ENCODE results near the gene CDCA8. TPM values are rescaled to one million over a fixed set of nuclear protein-coding genes. Genes with fewer than 3 reads are reported as not detected.
"Not testable (repeated sequence)": the region's sequence is repeated elsewhere in the genome, so short reads cannot be mapped to it uniquely, and the experiment has no call there.

Gene CDCA8
- total RNA-seq, 2 donors from 2014 or later, result 7.9 to 10.2 TPM

DNA sequence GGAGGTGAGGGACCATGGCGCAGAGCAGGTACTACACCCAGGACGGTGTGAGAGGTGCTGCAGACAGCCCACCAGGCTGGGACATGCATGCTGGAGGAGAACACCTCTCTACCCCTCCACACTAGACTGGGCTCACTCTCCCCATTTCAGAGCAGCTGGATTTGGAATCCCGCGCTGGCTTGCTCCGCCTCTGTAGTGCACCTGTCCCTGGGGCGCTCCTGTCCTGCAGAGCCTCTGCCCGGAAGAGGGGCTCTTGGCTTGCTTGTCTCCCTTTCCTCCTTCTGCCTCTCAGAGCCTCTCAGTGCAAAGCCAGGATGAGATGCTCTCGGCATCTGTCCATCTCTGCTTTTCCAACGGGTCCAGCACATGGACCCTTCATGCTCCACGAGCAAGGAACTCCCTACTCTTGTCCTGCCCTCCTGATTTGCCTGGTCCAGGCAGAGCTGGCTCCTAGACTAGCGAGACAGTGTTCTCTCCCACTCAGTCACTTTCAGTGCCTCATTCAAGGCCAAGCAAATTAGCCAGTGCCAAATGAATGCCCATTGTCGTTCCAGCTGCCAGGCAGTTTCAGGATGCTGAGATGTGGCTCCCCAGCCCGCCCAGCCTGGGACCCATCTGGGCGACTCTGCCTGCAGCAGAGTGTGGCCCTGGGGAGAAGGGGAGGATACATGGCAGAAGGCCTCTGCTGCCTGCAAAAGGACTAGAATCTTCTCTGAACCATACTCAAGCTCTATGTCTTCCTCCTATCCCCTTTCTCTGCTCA lies 33.7 kb downstream of the CDCA8 start:
- no peak for ATAC-seq
- no peak for DNase-seq
- intact Hi-C loops (cut with DNase I, micrococcal nuclease), result no loop called here

DNA sequence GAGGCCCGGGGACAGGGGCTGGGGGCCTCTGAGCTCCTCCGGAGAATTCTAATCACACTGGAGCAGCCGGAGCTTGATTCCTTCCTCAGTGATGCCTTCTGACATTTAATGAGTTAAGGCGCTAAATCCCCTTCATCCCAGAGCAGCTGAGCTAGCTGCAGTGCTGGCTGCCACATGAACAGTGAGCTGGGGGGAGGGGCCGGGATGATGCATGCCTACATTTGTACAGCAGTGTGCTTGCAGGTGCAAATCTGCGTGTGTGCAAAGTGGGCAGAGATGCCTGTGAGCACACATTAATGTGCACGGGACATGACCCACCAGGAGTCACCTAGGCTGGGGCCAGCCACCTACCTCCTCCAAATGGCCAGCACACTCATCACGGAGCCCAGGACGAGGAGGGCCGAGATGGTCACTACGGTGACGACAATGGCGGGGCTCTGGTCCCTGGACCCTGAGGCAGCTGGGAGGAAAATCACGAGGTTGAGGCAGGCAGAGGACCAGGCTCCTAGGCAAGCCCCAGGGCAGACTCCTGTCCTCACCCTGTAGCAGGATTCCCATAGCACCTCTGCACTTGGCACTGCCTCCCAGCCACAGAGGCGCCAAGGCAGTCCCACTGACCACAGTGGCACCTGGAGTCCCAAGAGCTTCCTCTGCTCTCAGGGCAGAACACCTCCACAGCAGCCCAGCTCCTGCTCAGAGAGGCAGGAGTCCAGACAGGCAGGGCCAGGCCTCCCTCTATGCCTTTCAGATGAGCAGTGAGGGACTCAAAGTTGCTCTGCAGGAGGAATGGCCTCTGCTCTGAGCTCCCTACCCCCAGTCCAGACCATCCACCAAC lies 34.7 kb downstream of the CDCA8 start:
- intact Hi-C loops (cut with DNase I, micrococcal nuclease), result no loop called here
- ATAC-seq (no peak), DNase-seq (no peak)

DNA sequence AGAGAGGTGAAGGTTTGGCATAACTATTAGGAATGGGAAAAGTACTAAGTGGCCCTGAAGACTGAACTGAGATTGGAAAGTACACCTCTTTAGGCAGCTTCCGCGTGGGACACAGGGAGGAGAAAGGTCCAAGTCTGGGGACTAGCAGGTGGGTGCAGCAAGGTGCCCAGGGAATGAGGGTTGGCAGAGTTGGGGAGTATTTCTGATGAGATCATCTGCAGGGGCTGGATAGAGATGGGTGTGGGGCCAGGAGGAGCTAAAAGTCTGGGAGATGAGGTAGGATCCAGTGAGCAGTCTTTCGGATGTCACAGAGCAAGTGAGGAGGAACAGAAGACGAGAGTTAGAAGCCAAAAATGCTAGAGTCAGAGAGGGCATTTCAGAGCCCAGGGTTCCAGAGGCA lies 36.1 kb downstream of the CDCA8 start:
- intact Hi-C loops (cut with DNase I, micrococcal nuclease), result no loop called here
- ATAC-seq (no peak), DNase-seq (no peak)

DNA sequence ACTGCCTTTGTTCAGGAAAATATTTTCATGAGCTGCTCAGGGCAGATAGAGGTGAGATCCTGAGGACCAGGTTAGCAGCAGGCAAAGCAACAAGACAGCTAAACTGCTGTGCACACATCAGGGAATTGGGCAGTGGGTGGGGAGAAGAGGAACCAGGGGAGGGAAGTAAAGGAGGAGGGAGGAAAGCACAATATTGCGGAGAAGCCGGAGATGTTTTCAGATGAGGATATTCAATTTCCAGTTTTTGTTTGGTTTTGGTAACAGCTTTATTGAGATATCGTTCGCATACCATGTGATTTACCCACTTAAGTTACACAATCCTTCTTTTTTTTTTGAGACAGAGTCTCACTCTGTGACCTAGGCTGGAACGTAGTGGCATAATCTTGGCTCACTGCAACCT lies 38.1 kb downstream of the CDCA8 start:
- DNase-seq (no peak), ATAC-seq (no peak)
- intact Hi-C loops (cut with DNase I, micrococcal nuclease), result no loop called here

DNA sequence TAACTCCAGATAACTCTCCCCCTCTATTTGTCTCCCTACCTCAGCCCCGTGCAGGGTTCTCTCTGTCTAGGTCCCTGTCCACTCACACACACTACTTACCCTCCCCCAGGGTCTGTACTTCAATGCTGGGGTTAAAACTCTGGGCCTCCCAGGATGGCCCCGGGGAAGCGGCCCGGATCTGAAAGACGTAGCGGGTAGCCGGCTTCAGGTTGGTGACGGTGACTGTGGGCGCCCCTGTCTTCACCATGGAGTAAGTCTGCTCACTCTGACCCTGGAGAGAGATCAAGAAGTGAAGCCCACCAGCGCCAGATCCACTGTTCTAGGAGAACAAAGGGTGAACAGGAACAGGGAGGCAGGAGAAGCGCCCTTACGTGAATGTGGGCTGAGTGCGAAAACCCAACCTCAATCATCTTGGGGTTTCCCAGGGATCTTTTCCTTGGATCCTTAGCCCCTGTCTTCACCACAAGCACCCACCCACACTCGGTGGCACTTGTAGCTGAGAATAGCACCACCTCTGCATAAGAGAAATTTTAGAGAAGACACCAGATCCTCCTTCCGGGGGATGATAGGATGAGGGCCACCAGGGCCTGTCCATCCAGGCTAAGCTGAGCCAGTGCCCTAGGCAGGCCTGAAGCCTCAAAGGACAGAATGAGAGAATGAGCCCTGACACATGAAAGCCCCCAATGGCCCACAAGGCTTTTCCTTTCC lies 39.1 kb downstream of the CDCA8 start:
- DNase-seq (no peak), ATAC-seq (no peak)
- intact Hi-C loops (cut with DNase I, micrococcal nuclease), result no loop called here

DNA sequence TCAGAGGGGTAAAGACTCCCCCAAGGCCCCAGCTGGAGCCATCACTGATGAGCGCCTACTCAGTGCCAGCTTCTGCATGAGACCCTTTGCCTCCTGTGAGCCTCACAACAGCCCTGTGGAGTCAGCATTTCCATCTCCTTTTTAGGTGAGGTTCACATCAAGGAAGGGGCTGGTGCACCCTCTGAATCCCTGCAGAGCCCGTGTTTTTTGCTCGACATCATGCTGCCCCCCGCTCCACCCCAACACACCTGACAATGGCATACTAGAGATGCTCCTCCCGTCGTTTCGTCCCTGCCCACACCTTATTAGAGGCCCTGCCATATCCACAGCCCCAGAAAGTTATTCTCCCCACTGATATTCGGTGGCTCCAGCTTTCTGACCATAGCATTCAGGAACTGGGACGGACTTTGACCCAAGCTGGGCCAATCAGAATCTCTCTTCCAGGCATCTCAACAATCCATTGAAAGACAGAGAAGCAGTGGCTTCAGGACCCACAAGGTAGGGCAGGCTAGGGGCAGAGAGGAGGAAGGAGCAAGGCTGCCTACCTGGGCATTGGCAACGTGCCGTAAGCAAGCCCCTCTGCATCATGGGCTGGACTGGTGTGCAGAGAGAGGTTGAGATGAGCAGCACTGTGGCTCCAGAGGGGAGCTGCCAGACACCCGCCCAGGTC lies 39.9 kb downstream of the CDCA8 start:
- intact Hi-C loops (cut with DNase I, micrococcal nuclease), result no loop called here
- peak; percentile 70 for ATAC-seq
- DNase-seq, result peak; percentile 49 to 68

DNA sequence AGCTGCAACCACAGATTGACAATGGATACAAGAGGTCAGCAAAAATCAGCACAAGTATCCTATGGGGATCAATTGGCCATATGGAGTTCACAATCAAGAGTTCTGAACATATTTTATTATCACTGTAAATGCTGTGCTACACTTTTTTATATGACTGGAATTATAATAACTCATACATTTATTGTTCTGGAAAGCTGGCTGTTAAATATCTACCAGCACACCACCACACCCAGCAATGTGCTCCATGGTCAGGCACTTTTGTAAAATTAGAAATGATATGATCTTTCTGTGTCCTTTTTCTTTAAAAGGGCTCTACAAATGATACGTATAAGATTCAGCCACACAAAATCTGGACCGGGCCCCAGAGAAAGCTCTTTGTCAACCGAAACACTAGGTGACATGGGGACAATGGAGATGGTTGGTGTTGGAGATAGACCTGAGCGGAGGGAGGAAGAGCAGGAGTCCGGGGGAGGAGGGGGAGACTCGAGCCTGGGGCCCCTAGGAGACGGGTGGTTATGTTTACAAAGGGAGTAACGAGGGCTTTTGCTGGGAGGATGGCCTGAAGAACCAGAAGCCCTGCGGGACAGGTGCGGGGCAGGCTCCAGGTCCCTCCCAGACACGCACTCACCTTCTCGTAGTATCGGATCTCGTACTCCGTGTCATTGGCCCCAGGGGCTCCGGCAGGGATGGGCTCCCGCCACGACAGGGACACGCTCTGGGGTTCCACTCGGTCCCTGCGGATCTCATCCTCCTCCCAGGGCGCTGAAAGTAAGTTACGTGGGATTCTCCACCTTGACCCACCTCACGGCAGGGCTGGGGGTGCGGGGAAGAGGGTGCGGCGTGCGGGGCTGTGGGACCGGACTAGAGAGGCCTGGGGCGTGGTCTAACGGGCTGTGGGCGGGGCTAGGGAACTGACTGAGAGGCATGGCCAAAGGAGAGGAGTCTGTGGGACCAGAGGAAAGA lies 42.6 kb downstream of the CDCA8 start:
- DNase-seq (peak; percentile 89 to 93), ATAC-seq (peak; percentile 77)
- intact Hi-C loops (cut with DNase I, micrococcal nuclease), result no loop called here

DNA sequence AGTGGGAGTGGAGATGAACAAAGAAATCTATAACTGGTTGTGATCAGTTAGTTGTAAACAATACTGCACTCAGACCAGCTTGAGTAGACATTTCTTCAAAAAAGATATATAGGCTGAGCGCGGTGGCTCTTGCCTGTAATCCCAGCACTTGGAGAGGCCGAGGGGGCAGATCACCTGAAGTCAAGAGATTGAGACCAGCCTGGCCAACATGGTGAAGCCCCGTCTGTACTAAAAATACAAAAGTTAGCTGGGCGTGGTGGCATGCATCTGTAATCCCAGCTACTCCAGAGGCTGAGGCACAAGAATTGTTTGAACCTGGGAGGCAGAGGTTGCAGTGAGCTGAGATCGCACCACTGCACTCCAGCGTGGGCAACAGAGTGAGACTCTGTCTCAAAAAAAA lies 45.7 kb downstream of the CDCA8 start:
- ATAC-seq; intact Hi-C loops (cut with DNase I, micrococcal nuclease); DNase-seq: not testable (repeated sequence)

DNA sequence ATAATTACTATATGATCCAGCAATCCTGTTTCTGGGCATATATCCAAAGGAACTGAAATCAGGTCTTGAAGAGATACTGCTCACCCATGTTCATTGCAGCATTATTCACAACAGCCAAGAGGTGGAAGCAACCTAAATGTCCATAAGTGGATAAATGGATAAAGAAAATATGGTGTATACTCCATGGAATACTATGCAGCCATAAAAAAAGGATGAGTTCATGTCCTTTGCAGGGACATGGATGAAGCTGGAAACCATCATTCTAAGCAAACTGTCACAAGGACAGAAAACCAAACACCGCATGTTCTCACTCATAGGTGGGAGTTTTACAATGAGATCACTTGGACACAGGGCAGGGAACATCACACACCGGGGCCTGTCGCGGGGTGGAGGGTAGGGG lies 46.3 kb downstream of the CDCA8 start:
- ATAC-seq; intact Hi-C loops (cut with DNase I, micrococcal nuclease); DNase-seq: not testable (repeated sequence)

DNA sequence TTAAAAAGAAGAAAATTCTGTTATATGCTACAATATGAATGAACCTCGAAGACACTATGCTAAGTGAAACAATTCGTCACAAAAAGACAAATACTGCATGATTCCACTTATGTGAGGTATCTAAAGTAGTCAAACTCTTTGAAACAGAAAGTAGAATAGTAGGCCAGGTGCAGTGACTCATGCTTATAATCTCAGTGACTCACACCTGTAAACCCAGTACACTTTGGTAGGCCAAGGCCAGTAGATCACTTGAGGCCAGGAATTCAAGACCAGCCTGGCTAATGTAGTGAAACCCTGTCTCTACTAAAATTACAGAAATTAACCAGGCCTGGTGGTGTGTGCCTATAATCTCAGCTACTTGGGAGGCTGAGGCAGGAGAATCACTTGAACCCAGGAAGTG lies 46.9 kb downstream of the CDCA8 start:
- intact Hi-C loops (cut with DNase I, micrococcal nuclease), result no loop called here
- DNase-seq (no peak), ATAC-seq (peak; percentile 77)

DNA sequence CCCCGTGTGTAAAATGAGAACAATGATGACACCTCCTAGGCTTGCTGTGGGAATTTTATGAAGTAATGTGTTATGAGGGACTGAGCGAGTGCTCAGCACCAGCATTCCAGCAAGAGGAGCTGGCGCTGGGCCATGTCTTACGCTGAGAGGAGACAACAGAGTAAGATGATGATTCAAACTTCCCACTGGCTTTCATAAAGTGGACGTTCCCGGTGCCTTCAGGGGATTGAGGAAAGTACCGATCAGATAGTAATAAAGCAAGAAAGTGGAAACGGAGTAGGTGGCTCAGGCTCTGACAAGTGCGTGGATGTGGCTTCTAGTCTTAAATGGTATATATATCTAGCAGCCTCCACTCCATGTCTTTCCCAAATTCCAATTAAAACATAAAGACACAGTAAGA lies 48.8 kb downstream of the CDCA8 start:
- intact Hi-C loops (cut with DNase I, micrococcal nuclease), result no loop called here
- no peak for ATAC-seq
- DNase-seq, result no peak

DNA sequence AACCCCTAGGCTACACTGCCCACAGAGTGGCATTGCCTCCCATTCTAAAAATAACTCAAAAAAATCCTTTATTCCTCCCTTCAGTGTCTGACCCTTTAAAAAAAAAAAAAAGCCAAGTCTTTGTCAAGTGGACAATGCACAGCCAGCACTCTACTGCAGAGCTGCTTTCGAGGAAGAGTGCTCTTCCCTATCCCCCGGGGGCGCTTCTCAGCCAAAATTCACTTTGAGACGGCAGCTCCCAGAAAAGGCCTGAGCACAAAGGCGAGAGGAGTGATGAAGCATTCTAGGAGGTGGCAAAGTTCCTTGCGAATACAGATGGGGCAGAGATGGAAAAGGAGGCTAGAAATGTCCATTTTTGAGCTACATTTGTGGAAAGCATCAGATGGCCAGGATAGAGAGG lies 49.3 kb downstream of the CDCA8 start:
- DNase-seq (no peak), ATAC-seq (no peak)
- intact Hi-C loops (cut with DNase I, micrococcal nuclease), result no loop called here

DNA sequence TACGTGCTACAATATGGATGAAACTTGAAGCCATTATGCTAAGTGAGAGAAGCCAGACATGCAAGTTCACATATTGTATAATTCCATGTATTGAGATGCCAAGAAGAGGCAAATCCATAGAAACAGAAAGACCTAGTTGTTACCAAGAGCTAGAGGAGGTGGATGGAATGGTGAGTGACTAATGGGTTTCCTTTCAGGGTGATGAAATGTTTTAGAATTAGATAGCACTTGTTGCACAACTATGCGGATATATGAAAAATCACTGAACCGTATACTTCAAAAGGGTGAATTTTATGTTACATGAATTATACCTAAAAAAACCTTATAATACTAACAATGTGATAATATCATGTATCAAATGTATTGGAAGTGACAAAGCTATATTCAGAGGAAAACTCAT lies 54.5 kb downstream of the CDCA8 start:
- ATAC-seq (no peak), DNase-seq (no peak)
- intact Hi-C loops (cut with DNase I, micrococcal nuclease), result no loop called here

DNA sequence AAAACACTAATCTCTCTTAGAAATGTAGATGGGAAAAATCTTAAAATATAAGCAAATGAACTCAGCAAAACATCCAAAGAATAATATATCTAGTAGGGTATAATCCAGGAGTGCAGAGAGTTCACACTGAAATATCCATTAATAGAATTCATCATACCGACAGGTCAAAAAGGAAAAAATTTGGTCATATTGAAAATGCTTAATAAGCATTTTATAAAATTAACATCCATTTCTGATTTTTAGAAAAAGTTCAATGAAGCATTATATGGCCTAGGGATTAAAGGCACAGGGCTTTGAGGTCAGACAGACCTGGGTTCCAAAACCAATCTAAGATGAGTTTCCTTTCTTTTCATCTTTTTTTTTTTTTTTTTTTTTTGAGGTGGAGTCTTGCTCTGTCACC lies 56.2 kb downstream of the CDCA8 start:
- DNase-seq, result no peak
- intact Hi-C loops (cut with DNase I, micrococcal nuclease), result no loop called here
- ATAC-seq, result no peak

DNA sequence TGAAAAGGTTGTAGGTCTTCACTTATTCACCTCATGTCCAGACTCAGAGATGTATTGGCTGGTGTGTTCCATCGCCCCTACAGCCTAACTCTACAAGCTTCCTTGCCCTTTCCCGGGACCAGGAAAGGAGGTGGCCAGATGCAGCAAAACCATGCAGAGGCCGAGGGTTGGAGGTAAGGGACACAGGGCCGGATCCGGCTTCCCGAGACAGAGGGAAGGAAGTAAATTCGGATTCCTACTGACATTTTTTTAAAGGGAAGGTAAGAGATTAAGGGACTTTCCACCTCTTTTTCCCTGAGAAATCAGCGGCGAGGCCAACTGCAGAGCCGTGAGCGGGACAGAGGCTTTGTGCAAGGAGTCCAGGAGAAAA lies 59.9 kb downstream of the CDCA8 start:
- ATAC-seq (peak; percentile 40), DNase-seq (no peak)
- intact Hi-C loops (cut with DNase I, micrococcal nuclease), result no loop called here

DNA sequence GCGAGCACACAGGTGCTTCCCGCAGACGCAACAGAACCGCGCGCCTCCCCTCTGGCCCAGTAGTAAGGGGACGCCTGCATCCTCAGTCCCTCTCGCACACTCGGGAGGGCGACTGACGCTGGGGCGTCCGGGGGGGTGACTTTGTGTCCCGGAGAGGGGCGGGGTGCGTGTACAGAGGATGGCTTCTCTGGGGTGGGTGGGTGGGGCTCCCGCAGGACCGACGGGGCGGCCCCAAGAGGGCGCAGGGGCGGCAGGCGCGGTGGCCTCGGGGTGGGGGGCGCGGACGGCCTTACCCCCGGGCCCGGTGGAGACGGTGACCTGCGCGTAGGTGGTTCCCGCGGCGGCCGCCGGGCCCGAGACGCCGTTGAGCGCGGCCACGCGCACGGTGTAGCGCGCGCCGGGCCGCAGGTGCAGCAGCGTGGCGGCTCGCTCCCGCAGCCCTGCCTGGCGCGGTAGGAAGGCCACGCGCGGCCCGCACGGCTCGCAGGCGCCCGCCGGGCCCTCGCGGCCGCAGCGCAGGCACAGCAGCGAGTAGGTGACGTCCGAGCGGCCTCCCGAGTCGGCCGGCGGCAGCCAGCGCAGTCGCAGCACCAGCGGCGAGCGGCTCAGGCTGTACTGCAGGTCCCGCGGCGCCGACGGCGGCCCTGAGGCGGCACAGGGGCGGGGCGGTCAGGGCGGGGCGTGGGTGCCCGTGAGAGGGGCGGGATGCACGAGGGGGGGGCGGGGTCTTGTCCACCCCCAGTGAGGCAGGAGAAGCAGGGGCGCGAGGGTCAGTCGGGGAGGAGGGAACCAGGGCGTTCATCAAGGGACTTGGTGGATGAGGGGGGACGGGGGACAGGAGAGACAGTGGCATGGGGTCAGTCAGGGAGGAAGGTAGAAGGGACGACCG lies 60.5 kb downstream of the CDCA8 start:
- ATAC-seq (peak; percentile 80), DNase-seq (peak in 1 of 2 donors; percentile 68)
- intact Hi-C loops (cut with DNase I, micrococcal nuclease), result no loop called here
